HEK293 (cell line): ENCODE data around the gene TNXB.

Experiments used
- BCL11A ChIP-seq: fragments of 450-650 bp; formaldehyde crosslinking; IDR thresholded peaks from 2 replicates; pipeline ENCODE4 v1.5.1; 2016; ENCODE audit warnings: low read depth, missing biosample characterization, missing genetic modification characterization
- GLI2 ChIP-seq: fragments of 450-650 bp; formaldehyde crosslinking; IDR thresholded peaks from 2 replicates; pipeline ENCODE4; 2017; ENCODE audit warnings: missing biosample characterization, missing genetic modification characterization, low read depth, borderline replicate concordance
- HOXD13 ChIP-seq: sonication (generic); formaldehyde crosslinking; IDR thresholded peaks from 2 replicates; pipeline ENCODE4 v1.8.0; 2022; ENCODE audit warnings: missing genetic modification reagents, borderline replicate concordance
- KLF1 ChIP-seq: fragments of 450-650 bp; formaldehyde crosslinking; IDR thresholded peaks from 2 replicates; pipeline ENCODE4 v1.5.1; 2016; ENCODE audit warnings: missing biosample characterization, missing genetic modification characterization
- KLF8 ChIP-seq: fragments of 450-650 bp; formaldehyde crosslinking; IDR thresholded peaks from 2 replicates; pipeline ENCODE4 v1.5.1; 2016; ENCODE audit warnings: missing biosample characterization, missing genetic modification characterization
- PRDM1 ChIP-seq: fragments of 450-650 bp; formaldehyde crosslinking; IDR thresholded peaks from 2 replicates; pipeline ENCODE4; 2016; ENCODE audit warnings: missing biosample characterization, missing genetic modification characterization
- SCRT2 ChIP-seq: fragments of 450-650 bp; formaldehyde crosslinking; IDR thresholded peaks from 2 replicates; pipeline ENCODE4 v1.5.1; 2016; ENCODE audit warnings: missing biosample characterization, missing genetic modification characterization
- SP2 ChIP-seq: fragments of 450-650 bp; formaldehyde crosslinking; IDR thresholded peaks from 2 replicates; pipeline ENCODE4 v1.5.1; 2016; ENCODE audit warnings: missing biosample characterization, missing genetic modification characterization
- TCF7L2 ChIP-seq: IDR thresholded peaks from 2 replicates; pipeline ENCODE4 v1.6.1; 2011; ENCODE audit warnings: low read depth, mild to moderate bottlenecking, inconsistent platforms, low read length, moderate library complexity, borderline replicate concordance
- ZBTB48 ChIP-seq: fragments of 450-650 bp; formaldehyde crosslinking; IDR thresholded peaks from 2 replicates; pipeline ENCODE4 v1.5.1; 2016; ENCODE audit warnings: missing biosample characterization, missing genetic modification characterization
- ZFHX2 ChIP-seq: fragments of 450-650 bp; formaldehyde crosslinking; conservative IDR thresholded peaks from 2 replicates; pipeline ENCODE4 v1.5.1; 2016; ENCODE audit warnings: missing biosample characterization, missing genetic modification characterization
- ZFP41 ChIP-seq: fragments of 450-650 bp; formaldehyde crosslinking; IDR thresholded peaks from 2 replicates; pipeline ENCODE4 v1.5.1; 2016; ENCODE audit warnings: missing biosample characterization, missing genetic modification characterization, borderline replicate concordance
- ZFP69B ChIP-seq: fragments of 450-650 bp; formaldehyde crosslinking; IDR thresholded peaks from 2 replicates; pipeline ENCODE4 v1.5.1; 2016; ENCODE audit warnings: missing biosample characterization, missing genetic modification characterization
- ZNF10 ChIP-seq: fragments of 450-650 bp; formaldehyde crosslinking; IDR thresholded peaks from 2 replicates; pipeline ENCODE4 v1.5.1; 2017; ENCODE audit warnings: missing biosample characterization, missing genetic modification characterization
- ZNF140 ChIP-seq: fragments of 450-650 bp; formaldehyde crosslinking; IDR thresholded peaks from 2 replicates; pipeline ENCODE4 v1.5.1; 2016; ENCODE audit warnings: missing biosample characterization, missing genetic modification characterization
- ZNF16 ChIP-seq: fragments of 450-650 bp; formaldehyde crosslinking; IDR thresholded peaks from 2 replicates; pipeline ENCODE4 v1.5.1; 2016; ENCODE audit warnings: low read depth, missing biosample characterization, missing genetic modification characterization
- ZNF211 ChIP-seq: fragments of 450-650 bp; formaldehyde crosslinking; IDR thresholded peaks from 2 replicates; pipeline ENCODE4 v1.5.1; 2016; ENCODE audit warnings: low read depth, missing biosample characterization, missing genetic modification characterization
- ZNF23 ChIP-seq: fragments of 450-650 bp; formaldehyde crosslinking; IDR thresholded peaks from 2 replicates; pipeline ENCODE4 v1.5.1; 2016; ENCODE audit warnings: missing biosample characterization, missing genetic modification characterization, borderline replicate concordance
- ZNF239 ChIP-seq: fragments of 450-650 bp; formaldehyde crosslinking; IDR thresholded peaks from 2 replicates; pipeline ENCODE4 v1.5.1; 2016; ENCODE audit warnings: missing biosample characterization, missing genetic modification characterization
- ZNF248 ChIP-seq: fragments of 450-650 bp; formaldehyde crosslinking; IDR thresholded peaks from 2 replicates; pipeline ENCODE4 v1.5.1; 2017; ENCODE audit warnings: missing biosample characterization, missing genetic modification characterization
- ZNF423 ChIP-seq: fragments of 450-650 bp; formaldehyde crosslinking; IDR thresholded peaks from 2 replicates; pipeline ENCODE4 v1.5.1; 2016; ENCODE audit warnings: missing biosample characterization, missing genetic modification characterization
- ZNF473 ChIP-seq: fragments of 450-650 bp; formaldehyde crosslinking; IDR thresholded peaks from 2 replicates; pipeline ENCODE4 v1.5.1; 2017; ENCODE audit warnings: missing biosample characterization, missing genetic modification characterization
- ZNF654 ChIP-seq: fragments of 450-650 bp; formaldehyde crosslinking; IDR thresholded peaks from 2 replicates; pipeline ENCODE4 v1.5.1; 2016; ENCODE audit warnings: low read depth, missing biosample characterization, missing genetic modification characterization
- ZNF776 ChIP-seq: fragments of 450-650 bp; formaldehyde crosslinking; IDR thresholded peaks from 2 replicates; pipeline ENCODE4 v1.5.0; 2017; ENCODE audit warnings: missing biosample characterization, missing genetic modification characterization, borderline replicate concordance
- ZNF777 ChIP-seq: fragments of 450-650 bp; formaldehyde crosslinking; IDR thresholded peaks from 2 replicates; pipeline ENCODE4 v1.5.1; 2017; ENCODE audit warnings: missing biosample characterization, missing genetic modification characterization, borderline replicate concordance
- ZNF785 ChIP-seq: fragments of 450-650 bp; formaldehyde crosslinking; IDR thresholded peaks from 2 replicates; pipeline ENCODE4 v1.5.1; 2016; ENCODE audit warnings: missing biosample characterization, missing genetic modification characterization
- ZNF791 ChIP-seq: fragments of 450-650 bp; formaldehyde crosslinking; IDR thresholded peaks from 2 replicates; pipeline ENCODE4 v1.5.1; 2016; ENCODE audit warnings: missing biosample characterization, missing genetic modification characterization
- ZSCAN16 ChIP-seq: fragments of 450-650 bp; formaldehyde crosslinking; IDR thresholded peaks from 2 replicates; pipeline ENCODE4 v1.5.1; 2016; ENCODE audit warnings: missing biosample characterization, missing genetic modification characterization
- TF ChIP-seq, protein P1 (sequence below): sonication (generic); formaldehyde crosslinking; IDR thresholded peaks from 2 replicates; pipeline ENCODE4 v1.8.1; 2022; ENCODE audit warnings: mild to moderate bottlenecking, moderate library complexity, missing genetic modification reagents
- TF ChIP-seq, protein P2 (sequence below): fragments of 450-650 bp; formaldehyde crosslinking; IDR thresholded peaks from 2 replicates; pipeline ENCODE4 v1.5.1; 2016; ENCODE audit warnings: missing biosample characterization, missing genetic modification characterization
- TF ChIP-seq, protein P3 (sequence below): fragments of 450-650 bp; formaldehyde crosslinking; IDR thresholded peaks from 2 replicates; pipeline ENCODE4 v1.5.1; 2016; ENCODE audit warnings: missing biosample characterization, missing genetic modification characterization
- TF ChIP-seq, protein P4 (sequence below): fragments of 450-650 bp; formaldehyde crosslinking; IDR thresholded peaks from 2 replicates; pipeline ENCODE4 v1.5.1; 2016; ENCODE audit warnings: missing biosample characterization, missing genetic modification characterization, low read depth
- TF ChIP-seq, protein P5 (sequence below): fragments of 450-650 bp; formaldehyde crosslinking; IDR thresholded peaks from 2 replicates; pipeline ENCODE4 v1.5.1; 2016; ENCODE audit warnings: missing biosample characterization, missing genetic modification characterization, low read depth

TNXB gene

DNA sequence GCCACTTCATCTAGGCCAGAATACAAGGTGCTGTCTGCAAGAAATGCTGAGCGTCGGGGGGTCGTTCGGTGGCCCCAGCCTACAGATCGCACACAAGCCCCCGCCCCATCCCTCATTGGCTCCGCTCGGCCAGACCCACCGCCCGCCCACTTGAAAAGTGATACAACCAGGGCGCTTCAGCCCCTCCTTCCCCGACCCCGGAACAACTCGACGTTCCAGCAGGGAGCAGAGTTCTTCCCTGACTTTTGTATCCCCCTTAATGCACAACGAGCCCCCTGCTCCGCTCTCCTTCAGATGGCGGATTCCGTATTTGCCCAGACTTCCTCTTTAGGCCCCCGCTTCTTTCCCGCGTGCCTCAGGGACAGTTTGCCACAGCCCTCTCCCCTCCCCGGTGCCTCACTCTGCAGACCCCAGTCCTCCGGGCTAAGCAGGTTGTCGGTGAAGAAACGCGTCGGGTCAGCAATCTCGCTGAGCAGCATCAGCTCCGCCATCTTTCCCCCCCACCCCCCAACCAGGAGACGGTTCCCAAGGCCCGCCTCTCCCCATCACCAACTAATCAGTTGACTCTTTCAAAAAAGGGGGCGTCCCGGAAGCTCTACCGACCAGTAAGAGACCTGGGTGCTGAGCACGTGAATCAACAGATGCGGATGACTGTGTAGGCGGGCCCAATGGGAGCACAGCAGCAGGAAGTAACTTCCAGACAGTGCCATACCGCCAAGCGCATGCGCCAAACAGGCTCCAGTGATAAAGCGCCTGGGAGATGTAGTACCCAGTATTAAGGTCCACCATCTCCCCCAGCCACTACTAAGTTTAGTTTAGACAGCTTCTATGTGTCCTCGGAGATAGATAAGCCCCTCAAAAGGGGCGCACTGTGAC is 18.8 kb upstream of the TNXB start, which contains the start of gene ATF6B (continued):
- TF ChIP-seq ZNF248 (no peak), PRDM1 (tag by site-specific recombination) (0 out of 2 replicates have a peak, but pooled peaks have one; percentile 1), ZNF140 (tag by site-specific recombination) (no peak), BCL11A (no peak), ZNF777 (tag by site-specific recombination) (peak; percentile 42; the same call in 1 of the 2 replicates), GLI2 (tag by site-specific recombination) (no peak), ZNF16 (tag by site-specific recombination) (no peak), ZNF654 (tag by site-specific recombination) (no peak), HOXD13 (CRISPR knock-in tag) (no peak), ZBTB48 (tag by site-specific recombination) (peak; percentile 48; the same call in 1 of the 2 replicates), ZNF776 (tag by site-specific recombination) (no peak), ZNF10 (tag by site-specific recombination) (peak; percentile 90), ZFHX2 (peak; percentile 65), ZNF23 (tag by site-specific recombination) (no peak), SCRT2 (tag by site-specific recombination) (peak; percentile 94), ZFP69B (peak; percentile 55; the same call in 1 of the 2 replicates), ZNF423 (tag by site-specific recombination) (no peak), KLF1 (tag by site-specific recombination) (peak; percentile 33; the same call in 1 of the 2 replicates), ZNF211 (tag by site-specific recombination) (no peak), SP2 (tag by site-specific recombination) (peak; percentile 94), ZNF785 (tag by site-specific recombination) (no peak), KLF8 (tag by site-specific recombination) (0 out of 2 replicates have a peak, but pooled peaks have one; percentile 32), ZFP41 (no peak), TCF7L2 (no peak), ZNF791 (tag by site-specific recombination) (no peak), ZNF473 (tag by site-specific recombination) (no peak), ZNF239 (no peak), ZSCAN16 (tag by site-specific recombination) (no peak)
- TF ChIP-seq, protein P1, sequence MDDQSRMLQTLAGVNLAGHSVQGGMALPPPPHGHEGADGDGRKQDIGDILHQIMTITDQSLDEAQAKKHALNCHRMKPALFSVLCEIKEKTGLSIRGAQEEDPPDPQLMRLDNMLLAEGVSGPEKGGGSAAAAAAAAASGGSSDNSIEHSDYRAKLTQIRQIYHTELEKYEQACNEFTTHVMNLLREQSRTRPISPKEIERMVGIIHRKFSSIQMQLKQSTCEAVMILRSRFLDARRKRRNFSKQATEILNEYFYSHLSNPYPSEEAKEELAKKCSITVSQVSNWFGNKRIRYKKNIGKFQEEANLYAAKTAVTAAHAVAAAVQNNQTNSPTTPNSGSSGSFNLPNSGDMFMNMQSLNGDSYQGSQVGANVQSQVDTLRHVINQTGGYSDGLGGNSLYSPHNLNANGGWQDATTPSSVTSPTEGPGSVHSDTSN (CRISPR knock-in tag) = no peak
- TF ChIP-seq, protein P2, sequence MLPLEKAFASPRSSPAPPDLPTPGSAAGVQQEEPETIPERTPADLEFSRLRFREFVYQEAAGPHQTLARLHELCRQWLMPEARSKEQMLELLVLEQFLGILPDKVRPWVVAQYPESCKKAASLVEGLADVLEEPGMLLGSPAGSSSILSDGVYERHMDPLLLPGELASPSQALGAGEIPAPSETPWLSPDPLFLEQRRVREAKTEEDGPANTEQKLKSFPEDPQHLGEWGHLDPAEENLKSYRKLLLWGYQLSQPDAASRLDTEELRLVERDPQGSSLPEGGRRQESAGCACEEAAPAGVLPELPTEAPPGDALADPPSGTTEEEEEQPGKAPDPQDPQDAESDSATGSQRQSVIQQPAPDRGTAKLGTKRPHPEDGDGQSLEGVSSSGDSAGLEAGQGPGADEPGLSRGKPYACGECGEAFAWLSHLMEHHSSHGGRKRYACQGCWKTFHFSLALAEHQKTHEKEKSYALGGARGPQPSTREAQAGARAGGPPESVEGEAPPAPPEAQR (tag by site-specific recombination) = no peak
- TF ChIP-seq, protein P3, sequence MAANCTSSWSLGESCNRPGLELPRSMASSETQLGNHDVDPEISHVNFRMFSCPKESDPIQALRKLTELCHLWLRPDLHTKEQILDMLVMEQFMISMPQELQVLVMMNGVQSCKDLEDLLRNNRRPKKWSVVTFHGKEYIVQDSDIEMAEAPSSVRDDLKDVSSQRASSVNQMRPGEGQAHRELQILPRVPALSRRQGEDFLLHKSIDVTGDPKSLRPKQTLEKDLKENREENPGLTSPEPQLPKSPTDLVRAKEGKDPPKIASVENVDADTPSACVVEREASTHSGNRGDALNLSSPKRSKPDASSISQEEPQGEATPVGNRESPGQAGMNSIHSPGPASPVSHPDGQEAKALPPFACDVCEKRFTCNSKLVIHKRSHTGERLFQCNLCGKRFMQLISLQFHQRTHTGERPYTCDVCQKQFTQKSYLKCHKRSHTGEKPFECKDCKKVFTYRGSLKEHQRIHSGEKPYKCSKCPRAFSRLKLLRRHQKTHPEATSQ (tag by site-specific recombination) = no peak
- TF ChIP-seq, protein P4, sequence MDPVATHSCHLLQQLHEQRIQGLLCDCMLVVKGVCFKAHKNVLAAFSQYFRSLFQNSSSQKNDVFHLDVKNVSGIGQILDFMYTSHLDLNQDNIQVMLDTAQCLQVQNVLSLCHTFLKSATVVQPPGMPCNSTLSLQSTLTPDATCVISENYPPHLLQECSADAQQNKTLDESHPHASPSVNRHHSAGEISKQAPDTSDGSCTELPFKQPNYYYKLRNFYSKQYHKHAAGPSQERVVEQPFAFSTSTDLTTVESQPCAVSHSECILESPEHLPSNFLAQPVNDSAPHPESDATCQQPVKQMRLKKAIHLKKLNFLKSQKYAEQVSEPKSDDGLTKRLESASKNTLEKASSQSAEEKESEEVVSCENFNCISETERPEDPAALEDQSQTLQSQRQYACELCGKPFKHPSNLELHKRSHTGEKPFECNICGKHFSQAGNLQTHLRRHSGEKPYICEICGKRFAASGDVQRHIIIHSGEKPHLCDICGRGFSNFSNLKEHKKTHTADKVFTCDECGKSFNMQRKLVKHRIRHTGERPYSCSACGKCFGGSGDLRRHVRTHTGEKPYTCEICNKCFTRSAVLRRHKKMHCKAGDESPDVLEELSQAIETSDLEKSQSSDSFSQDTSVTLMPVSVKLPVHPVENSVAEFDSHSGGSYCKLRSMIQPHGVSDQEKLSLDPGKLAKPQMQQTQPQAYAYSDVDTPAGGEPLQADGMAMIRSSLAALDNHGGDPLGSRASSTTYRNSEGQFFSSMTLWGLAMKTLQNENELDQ = no peak
- TF ChIP-seq, protein P5, sequence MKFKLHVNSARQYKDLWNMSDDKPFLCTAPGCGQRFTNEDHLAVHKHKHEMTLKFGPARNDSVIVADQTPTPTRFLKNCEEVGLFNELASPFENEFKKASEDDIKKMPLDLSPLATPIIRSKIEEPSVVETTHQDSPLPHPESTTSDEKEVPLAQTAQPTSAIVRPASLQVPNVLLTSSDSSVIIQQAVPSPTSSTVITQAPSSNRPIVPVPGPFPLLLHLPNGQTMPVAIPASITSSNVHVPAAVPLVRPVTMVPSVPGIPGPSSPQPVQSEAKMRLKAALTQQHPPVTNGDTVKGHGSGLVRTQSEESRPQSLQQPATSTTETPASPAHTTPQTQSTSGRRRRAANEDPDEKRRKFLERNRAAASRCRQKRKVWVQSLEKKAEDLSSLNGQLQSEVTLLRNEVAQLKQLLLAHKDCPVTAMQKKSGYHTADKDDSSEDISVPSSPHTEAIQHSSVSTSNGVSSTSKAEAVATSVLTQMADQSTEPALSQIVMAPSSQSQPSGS (tag by site-specific recombination) = no peak
